HEK293T (cell line): ENCODE data around the gene PREP.

Experiments
- CTCF ChIA-PET: fragments of 350-600 bp; formaldehyde crosslinking; extraction: SDS; loops from one replicate; lab custom pipeline; 2021; ENCODE audit warnings: antibody characterized with exemption, inconsistent platforms; lab: Yijun Ruan, JAX
- POLR2A ChIA-PET: fragments of 350-600 bp; formaldehyde crosslinking; extraction: SDS; loops from one replicate; lab custom pipeline; 2020; ENCODE audit warnings: antibody characterized with exemption, inconsistent platforms; lab: Yijun Ruan, JAX
- DNase-seq: peaks from one replicate; pipeline ENCODE4 v3.0.0; 2012; ENCODE audit warnings: mixed read lengths; ENCODE audit errors: extremely low spot score
- ARNT ChIP-seq: fragments of 450-650 bp; IDR thresholded peaks from 2 replicates; pipeline ENCODE4 v1.6.1; 2017; ENCODE audit warnings: mild to moderate bottlenecking
- BHLHE40 ChIP-seq: fragments of 450-650 bp; IDR thresholded peaks from 2 replicates; pipeline ENCODE4 v1.6.1; 2016; ENCODE audit warnings: mild to moderate bottlenecking, moderate library complexity, borderline replicate concordance
- CTBP1 ChIP-seq: fragments of 450-650 bp; IDR thresholded peaks from 2 replicates; pipeline ENCODE4 v1.6.1; 2016; ENCODE audit warnings: borderline replicate concordance
- ELF4 ChIP-seq: fragments of 450-650 bp; IDR thresholded peaks from 2 replicates; pipeline ENCODE4 v1.6.1; 2017; ENCODE audit warnings: antibody characterized with exemption
- FOXA1 ChIP-seq: fragments of 450-650 bp; IDR thresholded peaks from 2 replicates; pipeline ENCODE4 v1.6.1; 2016; ENCODE audit warnings: mild to moderate bottlenecking
- FOXK2 ChIP-seq: fragments of 450-650 bp; IDR thresholded peaks from 2 replicates; pipeline ENCODE4 v1.6.1; 2016; ENCODE audit warnings: mild to moderate bottlenecking
- FOXM1 ChIP-seq: fragments of 450-650 bp; IDR thresholded peaks from 2 replicates; pipeline ENCODE4 v1.6.1; 2017; ENCODE audit warnings: mild to moderate bottlenecking, borderline replicate concordance
- HDGF ChIP-seq: fragments of 450-650 bp; IDR thresholded peaks from 2 replicates; pipeline ENCODE4 v1.6.1; 2017; ENCODE audit warnings: antibody characterized with exemption, borderline replicate concordance
- L3MBTL2 ChIP-seq: fragments of 450-650 bp; conservative IDR thresholded peaks from 2 replicates; pipeline ENCODE4 v1.6.1; 2016; ENCODE audit warnings: mild to moderate bottlenecking
- LEF1 ChIP-seq: fragments of 450-650 bp; IDR thresholded peaks from 2 replicates; pipeline ENCODE4 v1.6.1; 2017; ENCODE audit warnings: mild to moderate bottlenecking, borderline replicate concordance
- NFRKB ChIP-seq: fragments of 450-650 bp; IDR thresholded peaks from 2 replicates; pipeline ENCODE4 v1.6.1; 2016; ENCODE audit warnings: mild to moderate bottlenecking, moderate library complexity
- PKNOX1 ChIP-seq: fragments of 450-650 bp; IDR thresholded peaks from 2 replicates; pipeline ENCODE4 v1.6.1; 2016
- SP1 ChIP-seq: fragments of 450-650 bp; IDR thresholded peaks from 2 replicates; pipeline ENCODE4 v1.6.1; 2017
- SUZ12 ChIP-seq: fragments of 450-650 bp; IDR thresholded peaks from 2 replicates; pipeline ENCODE4 v1.6.1; 2016; ENCODE audit warnings: mild to moderate bottlenecking
- TARDBP ChIP-seq: fragments of 450-650 bp; IDR thresholded peaks from 2 replicates; pipeline ENCODE4 v1.6.1; 2016
- ZNF384 ChIP-seq: fragments of 450-650 bp; IDR thresholded peaks from 2 replicates; pipeline ENCODE4 v1.6.1; 2016

Gene PREP

GRCh38 chr6:105317607-105318533 lies 85.0 kb downstream of the PREP start:
- DNase-seq, result no peak
- TF ChIP-seq ARNT (no peak), FOXK2 (no peak), PKNOX1 (no peak), L3MBTL2 (no peak)
- ChIA-PET CTCF (interaction anchor here (0.7 to 1.2 kb wide), 6 partner anchors 9 to 1053 kb away, joined by 3 to 6 read pairs (median 4); partner anchors contain the start of gene PREP), POLR2A (no interaction called here)

- no peak for TF ChIP-seq TARDBP
- TF ChIP-seq SP1, result no peak
- no peak for TF ChIP-seq HDGF
- TF ChIP-seq FOXK2, result no peak
- TF ChIP-seq LEF1, result no peak
- no peak for TF ChIP-seq CTBP1
- no peak for TF ChIP-seq NFRKB
- no peak for TF ChIP-seq SUZ12
- no peak for TF ChIP-seq ZNF384
- TF ChIP-seq BHLHE40, result no peak
- TF ChIP-seq ARNT, result no peak
- ChIA-PET CTCF (no interaction called here), POLR2A (no interaction called here)
- DNase-seq, result no peak
Measured at GRCh38 chr6:105313211-105313610, 89.7 kb downstream of the PREP start.

GRCh38 chr6:105310947-105311346 lies 91.9 kb downstream of the PREP start:
- POLR2A ChIA-PET, result no interaction called here
- TF ChIP-seq ELF4, result no peak
- no peak for TF ChIP-seq SUZ12
- no peak for TF ChIP-seq FOXA1
- TF ChIP-seq ZNF384, result no peak
- TF ChIP-seq TARDBP, result no peak
- CTCF ChIA-PET, result no interaction called here
- DNase-seq, result no peak

- CTCF ChIA-PET, result no interaction called here
- POLR2A ChIA-PET, result no interaction called here
- DNase-seq, result no peak
- TF ChIP-seq SP1 (no peak), ELF4 (no peak), FOXA1 (no peak), FOXM1 (no peak), ARNT (no peak)
Measured at GRCh38 chr6:105310371-105310770, 92.5 kb downstream of the PREP start.

GRCh38 chr6:105308840-105309239 lies 94.0 kb downstream of the PREP start:
- TF ChIP-seq TARDBP, result no peak
- TF ChIP-seq FOXA1, result no peak
- TF ChIP-seq SP1, result no peak
- TF ChIP-seq PKNOX1, result no peak
- TF ChIP-seq CTBP1, result no peak
- TF ChIP-seq FOXK2, result no peak
- no peak for TF ChIP-seq NFRKB
- no peak for TF ChIP-seq HDGF
- TF ChIP-seq SUZ12, result no peak
- TF ChIP-seq ELF4, result no peak
- TF ChIP-seq L3MBTL2, result no peak
- TF ChIP-seq FOXM1, result no peak
- TF ChIP-seq LEF1, result no peak
- TF ChIP-seq ARNT, result no peak
- no peak for TF ChIP-seq ZNF384
- ChIA-PET POLR2A (no interaction called here), CTCF (no interaction called here)
- DNase-seq, result no peak

- TF ChIP-seq ZNF384 (no peak), FOXM1 (no peak), ARNT (no peak), CTBP1 (no peak), NFRKB (no peak), ELF4 (no peak), HDGF (no peak), PKNOX1 (no peak), BHLHE40 (no peak), SP1 (no peak), TARDBP (no peak), FOXA1 (no peak), L3MBTL2 (no peak), FOXK2 (no peak), LEF1 (no peak), SUZ12 (no peak)
- DNase-seq, result no peak
- ChIA-PET POLR2A (no interaction called here), CTCF (no interaction called here)
Measured at GRCh38 chr6:105305521-105305920, 97.4 kb downstream of the PREP start.
